ENCODE data around the gene STK11. TPM values are rescaled to one million over a fixed set of nuclear protein-coding genes. Genes with fewer than 3 reads are reported as not detected.

Gene STK11
- polyA plus RNA-seq, 1 donor from 2014 or later, result 14.9 TPM

GRCh38 chr19:1251330-1252220, 46.0 kb downstream of the STK11 start:
- peaks cover 3 to 5% (median 4%) of the 10 kb centered on the region in 3 donors for H3K4me1 Mint-ChIP-seq
- no peaks in the 10 kb centered on the region for H3K9me3 Mint-ChIP-seq
- peak overlapping the region; percentile 92 to 99 (median 96) for H3K27ac Mint-ChIP-seq
- peak overlapping the region; percentile 86 to 96 (median 94) for H3K4me3 Mint-ChIP-seq
- peaks cover 1% of the 10 kb centered on the region for H3K36me3 Mint-ChIP-seq
- H3K27me3 Mint-ChIP-seq, result no peaks in the 10 kb centered on the region

- H3K36me3 Mint-ChIP-seq, result peaks cover 1% of the 10 kb centered on the region
- peaks cover 4 to 5% (median 4%) of the 10 kb centered on the region in 3 donors for H3K4me1 Mint-ChIP-seq
- no peaks in the 10 kb centered on the region for H3K27me3 Mint-ChIP-seq
- peak overlapping the region; percentile 78 to 99 (median 96) for H3K27ac Mint-ChIP-seq
- no peaks in the 10 kb centered on the region for H3K9me3 Mint-ChIP-seq
- H3K4me3 Mint-ChIP-seq, result peak overlapping the region; percentile 86 to 96 (median 94)
Measured at GRCh38 chr19:1252221-1252820, 46.7 kb downstream of the STK11 start.

- Mint-ChIP-seq H3K4me1 (peaks cover 9 to 11% (median 9%) of the 10 kb centered on the region in 3 donors), H3K36me3 (peaks cover 4% of the 10 kb centered on the region), H3K4me3 (peak overlapping the region; percentile 65 to 94 (median 79)), H3K9me3 (no peaks in the 10 kb centered on the region), H3K27me3 (no peaks in the 10 kb centered on the region), H3K27ac (peak overlapping the region in 2 of 3 donors; percentile 96 to 99)
Measured at GRCh38 chr19:1252821-1253513, 47.4 kb downstream of the STK11 start.

GRCh38 chr19:1253514-1254080, 48.0 kb downstream of the STK11 start:
- H3K27ac Mint-ChIP-seq, result peak overlapping the region in 2 of 3 donors; percentile 96 to 99
- H3K4me1 Mint-ChIP-seq, result peaks cover 10 to 18% (median 14%) of the 10 kb centered on the region in 3 donors
- no peaks in the 10 kb centered on the region for H3K9me3 Mint-ChIP-seq
- H3K4me3 Mint-ChIP-seq, result peak overlapping the region; percentile 67 to 94 (median 84)
- H3K36me3 Mint-ChIP-seq, result peaks cover 4% of the 10 kb centered on the region
- H3K27me3 Mint-ChIP-seq, result no peaks in the 10 kb centered on the region

DNA sequence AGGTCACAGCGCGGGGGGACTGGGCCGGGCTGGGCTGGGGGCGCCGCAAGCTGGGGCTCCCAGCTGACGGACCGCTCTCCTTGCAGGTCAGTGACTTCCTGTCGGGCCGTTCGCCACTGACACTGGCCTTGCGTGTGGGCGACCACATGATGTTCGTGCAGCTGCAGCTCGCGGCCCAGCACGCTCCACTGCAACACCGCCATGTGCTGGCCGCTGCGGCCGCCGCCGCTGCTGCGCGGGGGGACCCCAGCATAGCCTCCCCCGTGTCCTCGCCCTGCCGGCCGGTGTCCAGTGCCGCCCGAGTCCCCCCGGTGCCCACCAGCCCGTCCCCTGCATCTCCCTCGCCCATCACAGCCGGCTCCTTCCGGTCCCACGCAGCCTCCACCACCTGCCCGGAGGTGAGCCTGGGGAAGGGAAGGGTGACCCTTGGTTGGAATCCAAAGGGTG, 48.5 kb downstream of the STK11 start:
- no peaks in the 10 kb centered on the region for H3K27me3 Mint-ChIP-seq
- no peaks in the 10 kb centered on the region for H3K9me3 Mint-ChIP-seq
- peaks cover 12 to 23% (median 16%) of the 10 kb centered on the region in 3 donors for H3K4me1 Mint-ChIP-seq
- H3K27ac Mint-ChIP-seq, result peak overlapping the region in 1 of 3 donors; percentile 99
- peak overlapping the region in 1 of 4 donors; percentile 80 for H3K4me3 Mint-ChIP-seq
- H3K36me3 Mint-ChIP-seq, result peaks cover 4% of the 10 kb centered on the region

DNA sequence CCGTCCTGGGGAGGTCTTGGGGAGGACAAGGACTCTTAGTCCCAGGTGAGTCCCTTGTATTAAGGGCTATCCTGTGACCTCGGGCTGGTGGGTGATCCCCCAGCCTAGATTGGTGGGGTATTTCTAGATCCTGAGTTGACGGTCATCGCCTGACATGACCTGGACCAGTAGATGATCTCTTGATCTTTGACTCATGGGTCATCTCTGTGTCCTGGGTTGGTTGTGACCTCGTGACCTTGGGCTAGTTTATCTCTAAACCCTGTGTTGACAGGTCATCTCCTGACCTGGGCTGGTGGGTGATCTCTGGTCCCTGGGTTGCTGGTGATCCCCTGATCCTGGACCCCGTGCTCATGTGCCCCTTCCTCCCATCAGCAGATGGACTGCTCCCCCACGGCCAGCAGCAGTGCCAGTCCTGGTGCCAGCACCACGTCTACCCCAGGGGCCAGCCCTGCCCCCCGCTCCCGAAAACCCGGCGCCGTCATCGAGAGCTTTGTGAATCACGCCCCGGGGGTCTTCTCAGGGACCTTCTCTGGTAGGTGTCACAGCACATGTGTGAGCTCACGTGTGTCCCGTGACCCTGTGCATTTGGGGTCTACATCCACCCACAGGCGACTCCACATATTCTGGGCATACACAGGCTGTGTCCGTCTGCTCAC, 49.1 kb downstream of the STK11 start:
- Mint-ChIP-seq H3K27ac (peak overlapping the region in 2 of 3 donors; percentile 10 to 93), H3K4me1 (peaks cover 13 to 23% (median 16%) of the 10 kb centered on the region in 3 donors), H3K36me3 (peaks cover 4% of the 10 kb centered on the region), H3K9me3 (no peaks in the 10 kb centered on the region), H3K27me3 (no peaks in the 10 kb centered on the region), H3K4me3 (peak overlapping the region in 2 of 4 donors; percentile 51 to 80)

DNA sequence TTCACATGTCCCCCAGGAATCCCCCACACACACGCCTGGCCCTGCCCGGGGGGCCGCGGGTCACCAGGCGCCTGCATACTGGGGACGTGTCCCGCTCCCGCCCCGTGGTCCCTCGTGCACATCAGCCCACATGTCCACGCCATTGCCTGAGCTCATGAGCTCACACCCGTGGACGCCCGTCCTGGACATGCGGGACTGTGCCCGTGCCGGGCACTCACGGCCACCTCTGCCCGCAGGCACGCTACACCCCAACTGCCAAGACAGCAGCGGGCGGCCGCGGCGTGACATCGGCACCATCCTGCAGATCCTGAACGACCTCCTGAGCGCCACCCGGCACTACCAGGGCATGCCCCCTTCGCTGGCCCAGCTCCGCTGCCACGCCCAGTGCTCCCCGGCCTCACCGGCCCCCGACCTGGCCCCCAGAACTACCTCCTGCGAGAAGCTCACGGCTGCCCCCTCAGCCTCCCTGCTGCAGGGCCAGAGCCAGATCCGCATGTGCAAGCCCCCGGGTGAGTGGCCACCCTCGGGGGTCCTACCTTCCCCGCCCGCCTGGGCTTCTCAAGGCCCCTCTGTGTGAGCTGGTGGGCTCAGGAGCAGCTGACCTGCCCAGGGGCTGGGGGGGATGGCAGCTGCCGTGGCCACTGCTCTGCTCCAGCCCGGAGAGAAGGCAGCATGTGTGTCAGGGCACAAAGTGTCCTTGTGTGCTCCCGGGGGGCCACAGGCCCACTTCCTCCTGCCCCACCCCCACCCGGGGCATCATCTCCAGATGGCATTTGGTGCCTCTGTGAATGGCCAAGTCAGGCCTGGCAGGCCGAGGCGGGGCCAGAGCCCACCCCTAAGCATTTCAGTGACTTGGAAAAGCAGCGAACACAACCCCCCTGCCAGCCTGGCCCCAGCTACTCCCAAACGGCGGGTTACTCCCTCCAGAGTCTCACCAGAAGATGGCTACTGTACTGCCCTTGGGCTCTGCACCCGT, 49.9 kb downstream of the STK11 start:
- no peaks in the 10 kb centered on the region for H3K27me3 Mint-ChIP-seq
- peaks cover 4% of the 10 kb centered on the region for H3K36me3 Mint-ChIP-seq
- H3K9me3 Mint-ChIP-seq, result no peaks in the 10 kb centered on the region
- H3K4me3 Mint-ChIP-seq, result peak overlapping the region in 2 of 4 donors; percentile 32 to 67
- peak overlapping the region in 2 of 3 donors; percentile 23 to 93 for H3K27ac Mint-ChIP-seq
- H3K4me1 Mint-ChIP-seq, result peaks cover 17 to 25% (median 19%) of the 10 kb centered on the region in 3 donors

DNA sequence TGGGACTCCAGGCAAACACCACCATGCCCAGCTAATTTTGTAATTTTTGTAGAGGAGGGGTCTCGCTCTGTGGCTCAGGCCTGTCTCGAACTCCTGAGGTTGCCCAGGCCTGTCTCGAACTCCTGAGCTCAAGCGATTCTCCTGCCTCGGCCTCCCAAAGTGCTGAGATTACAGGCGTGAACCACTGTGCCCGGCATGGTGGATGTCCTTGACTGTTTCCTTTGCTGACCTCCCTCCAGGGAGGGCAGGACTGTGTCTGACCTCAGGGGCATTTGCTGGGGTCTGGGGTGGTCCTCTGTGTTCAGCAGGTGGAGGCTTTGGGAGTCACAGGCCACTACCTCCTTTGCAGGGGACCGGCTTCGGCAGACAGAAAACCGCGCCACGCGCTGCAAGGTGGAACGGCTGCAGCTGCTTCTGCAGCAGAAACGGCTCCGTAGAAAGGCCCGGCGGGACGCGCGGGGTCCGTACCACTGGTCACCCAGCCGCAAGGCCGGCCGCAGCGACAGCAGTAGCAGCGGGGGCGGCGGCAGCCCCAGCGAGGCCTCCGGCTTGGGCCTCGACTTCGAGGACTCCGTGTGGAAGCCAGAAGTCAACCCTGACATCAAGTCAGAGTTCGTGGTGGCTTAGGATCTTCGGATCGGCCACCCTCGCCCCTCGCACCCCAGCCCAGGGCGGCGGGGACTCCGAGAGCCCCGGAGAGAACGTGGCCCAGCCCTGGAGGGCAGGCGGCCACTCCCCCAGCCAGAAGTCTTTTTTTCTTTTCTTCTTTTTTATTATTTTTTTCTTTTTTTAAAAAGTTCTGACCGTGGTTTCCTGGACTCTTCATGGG, 51.3 kb downstream of the STK11 start:
- no peaks in the 10 kb centered on the region for H3K9me3 Mint-ChIP-seq
- peaks cover 4% of the 10 kb centered on the region for H3K36me3 Mint-ChIP-seq
- H3K27me3 Mint-ChIP-seq, result no peaks in the 10 kb centered on the region
- peak overlapping the region in 2 of 3 donors; percentile 71 to 95 for H3K27ac Mint-ChIP-seq
- peaks cover 20 to 27% (median 26%) of the 10 kb centered on the region in 3 donors for H3K4me1 Mint-ChIP-seq
- H3K4me3 Mint-ChIP-seq, result peak overlapping the region; percentile 41 to 92 (median 60)

- H3K27ac Mint-ChIP-seq, result peak overlapping the region; percentile 95 to 100 (median 98)
- peaks cover 4% of the 10 kb centered on the region for H3K36me3 Mint-ChIP-seq
- no peaks in the 10 kb centered on the region for H3K9me3 Mint-ChIP-seq
- no peaks in the 10 kb centered on the region for H3K27me3 Mint-ChIP-seq
- peaks cover 21 to 29% (median 27%) of the 10 kb centered on the region in 3 donors for H3K4me1 Mint-ChIP-seq
- H3K4me3 Mint-ChIP-seq, result peak overlapping the region; percentile 71 to 93 (median 85)
Measured at GRCh38 chr19:1257475-1258162, 52.0 kb downstream of the STK11 start.

DNA sequence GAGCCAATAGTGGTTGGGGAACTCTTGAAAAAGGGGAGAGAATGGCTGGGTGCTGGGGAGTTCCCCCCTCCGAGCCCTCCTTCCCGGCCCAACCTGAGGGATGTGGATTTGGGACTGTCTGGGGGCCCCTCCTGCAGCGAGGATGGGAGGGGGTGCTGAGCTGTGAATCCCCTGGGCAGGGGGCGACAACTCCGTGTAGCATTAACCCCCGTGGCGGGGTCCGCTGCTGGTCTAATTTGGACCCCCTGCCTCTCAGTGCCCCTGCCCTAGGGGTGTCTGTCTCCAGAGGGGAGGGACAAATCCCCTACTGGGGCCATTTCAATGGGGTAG, 52.5 kb downstream of the STK11 start:
- Mint-ChIP-seq H3K4me3 (peak overlapping the region; percentile 71 to 93 (median 85)), H3K27me3 (no peaks in the 10 kb centered on the region), H3K36me3 (peaks cover 4% of the 10 kb centered on the region), H3K4me1 (peaks cover 24 to 30% (median 29%) of the 10 kb centered on the region in 3 donors), H3K27ac (peak overlapping the region; percentile 95 to 100 (median 98)), H3K9me3 (no peaks in the 10 kb centered on the region)

DNA sequence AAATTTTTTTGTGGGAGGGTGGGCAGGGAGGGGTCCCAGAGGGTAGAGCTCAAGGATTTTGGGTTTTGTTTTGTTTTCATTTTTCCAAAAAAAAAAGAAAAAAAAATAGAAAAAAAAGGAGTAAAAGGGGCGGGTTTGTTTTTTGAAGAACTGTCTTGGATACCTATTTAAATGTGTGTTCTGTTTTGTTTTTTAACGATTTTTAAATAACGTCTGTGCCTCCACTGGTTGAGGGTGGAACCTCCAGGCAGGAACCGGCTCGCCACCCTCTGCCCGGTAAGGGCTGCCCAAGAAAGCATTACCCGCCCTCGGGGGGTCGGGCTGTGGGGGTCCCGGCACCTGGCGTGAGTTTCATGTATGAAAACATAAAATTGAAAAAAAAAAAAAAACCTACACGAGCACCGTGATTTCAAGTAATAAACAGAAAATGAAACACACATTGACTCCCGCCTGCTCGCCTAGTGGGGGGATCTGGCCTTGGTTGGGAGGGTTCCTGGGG, 53.2 kb downstream of the STK11 start:
- Mint-ChIP-seq H3K4me1 (peaks cover 27 to 35% (median 28%) of the 10 kb centered on the region in 3 donors), H3K27me3 (peaks cover 1% of the 10 kb centered on the region), H3K4me3 (peak overlapping the region; percentile 78 to 93 (median 88)), H3K27ac (peak overlapping the region; percentile 95 to 100 (median 98)), H3K36me3 (peaks cover 4% of the 10 kb centered on the region), H3K9me3 (no peaks in the 10 kb centered on the region)
